A673 (cell line): ENCODE results near the gene TRIM23. TPM values are rescaled to one million over a fixed set of nuclear protein-coding genes. Genes with fewer than 3 reads are reported as not detected.

Source experiments
- BruUV-seq: library from RNA; stranded (reverse); fragments of 400-500 nt; replicated peaks from 2 replicates; lab custom pipeline; 2021; lab: Mats Ljungman, UMichigan
- CTCF ChIA-PET: fragments of 300-600 bp; sonication (Branson Sonifier 250); formaldehyde crosslinking; loops from one replicate; lab custom pipeline; 2022; ENCODE audit warnings: antibody characterized with exemption; lab: Charles Lee
- POLR2A ChIA-PET: fragments of 300-600 bp; sonication (Branson Sonifier 250); formaldehyde crosslinking; loops from one replicate; lab custom pipeline; 2022; ENCODE audit warnings: antibody characterized with exemption; ENCODE audit not compliant: low non-redundant PET; lab: Charles Lee
- DNase-seq: peaks from one replicate; pipeline ENCODE4 v3.0.0-alpha.2; 2015; ENCODE audit warnings: low spot score
- H3K27ac ChIP-seq: fragments of 200-600 bp; sonication (generic); 2 replicates; pipeline ENCODE4 v1.5.1; 2016; ENCODE audit warnings: mixed run types, low read depth, mild to moderate bottlenecking, mixed read lengths, antibody characterized with exemption, low read length; ENCODE audit not compliant: poor library complexity, severe bottlenecking
- H3K27me3 ChIP-seq: fragments of 200-600 bp; sonication (generic); replicated peaks from 2 replicates; pipeline ENCODE4 v1.6.1; 2017; ENCODE audit warnings: mixed run types, low read depth, mild to moderate bottlenecking, mixed read lengths, antibody characterized with exemption, low read length; ENCODE audit not compliant: insufficient read depth, poor library complexity
- H3K36me3 ChIP-seq: fragments of 200-600 bp; sonication (generic); 2 replicates; pipeline ENCODE4 v1.6.1; 2016; ENCODE audit warnings: mixed run types, mild to moderate bottlenecking, mixed read lengths, antibody characterized with exemption, low read length; ENCODE audit not compliant: insufficient read depth, poor library complexity, severe bottlenecking
- H3K4me1 ChIP-seq: fragments of 200-600 bp; sonication (generic); 2 replicates; pipeline ENCODE4 v1.6.1; 2017; ENCODE audit warnings: mixed run types, mild to moderate bottlenecking, mixed read lengths, antibody characterized with exemption, low read length; ENCODE audit not compliant: insufficient read depth, poor library complexity, severe bottlenecking
- H3K4me3 ChIP-seq: fragments of 200-600 bp; sonication (generic); 2 replicates; pipeline ENCODE4 v1.5.1; 2016; ENCODE audit warnings: low read depth, mixed run types, mild to moderate bottlenecking, mixed read lengths, low read length; ENCODE audit not compliant: poor library complexity, severe bottlenecking
- H3K9me3 ChIP-seq: fragments of 200-600 bp; sonication (generic); 2 replicates; pipeline ENCODE4 v1.6.1; 2016; ENCODE audit warnings: mixed run types, low read depth, mild to moderate bottlenecking, mixed read lengths, antibody characterized with exemption, low read length; ENCODE audit not compliant: poor library complexity, severe bottlenecking
- CTCF ChIP-seq: fragments of 300-800, 200-600 bp; sonication (generic); conservative IDR thresholded peaks from 2 replicates; pipeline ENCODE4 v1.5.1; 2017; ENCODE audit warnings: low read depth, mild to moderate bottlenecking, antibody characterized with exemption, low read length, moderate library complexity, mixed read lengths
- EZH2 ChIP-seq: fragments of 200-600 bp; sonication (generic); IDR thresholded peaks from 2 replicates; pipeline ENCODE4 v1.6.1; 2017; ENCODE audit warnings: borderline replicate concordance, low read depth, mild to moderate bottlenecking, mixed read lengths, antibody characterized with exemption, low read length; ENCODE audit not compliant: poor library complexity, severe bottlenecking
- intact Hi-C: fragments of 100-400 bp; cut with micrococcal nuclease; formaldehyde crosslinking; loops from one replicate; pipeline ENCODE4 v1.10.0; 2022; ENCODE audit not compliant: unreplicated experiment
- total RNA-seq: library from RNA; stranded (reverse); gene quantifications from 2 replicates; pipeline ENCODE4 v1.2.3, GENCODE V29; 2021

Gene TRIM23
- total RNA-seq, 1 experiment from 2014 or later = 12.9 TPM

GRCh38 chr5:65577141-65577540, 47.0 kb downstream of the TRIM23 start:
- no peak for DNase-seq
- H3K4me3 ChIP-seq = no peak overlapping the region
- H3K27ac ChIP-seq = no peak overlapping the region
- no TSS peak for BruUV-seq
- peaks cover 15% of the 10 kb centered on the region for H3K36me3 ChIP-seq
- no peak for TF ChIP-seq EZH2
- no peak for TF ChIP-seq CTCF
- H3K27me3 ChIP-seq = no peaks in the 10 kb centered on the region
- no peaks in the 10 kb centered on the region for H3K9me3 ChIP-seq
- intact Hi-C loops = no loop called here
- H3K4me1 ChIP-seq = no peaks in the 10 kb centered on the region
- ChIA-PET POLR2A (no interaction called here), CTCF (no interaction called here)

- POLR2A ChIA-PET = no interaction called here
Observed at GRCh38 chr5:65570598-65571226, 53.4 kb downstream of the TRIM23 start.

GRCh38 chr5:65566505-65566904, 57.6 kb downstream of the TRIM23 start:
- no peaks in the 10 kb centered on the region for H3K27me3 ChIP-seq
- BruUV-seq = no TSS peak
- TF ChIP-seq EZH2 = no peak
- TF ChIP-seq CTCF = no peak
- H3K4me3 ChIP-seq = no peak overlapping the region
- DNase-seq = no peak
- POLR2A ChIA-PET = no interaction called here
- intact Hi-C loops = no loop called here
- H3K36me3 ChIP-seq = no peaks in the 10 kb centered on the region
- CTCF ChIA-PET = no interaction called here
- H3K4me1 ChIP-seq = peaks cover 10% of the 10 kb centered on the region
- no peak overlapping the region for H3K27ac ChIP-seq
- no peaks in the 10 kb centered on the region for H3K9me3 ChIP-seq

More at GRCh38 chr5:65570598-65571226, 53.4 kb downstream of the TRIM23 start:
- no peaks in the 10 kb centered on the region for H3K27me3 ChIP-seq
- H3K4me3 ChIP-seq = no peak overlapping the region
- CTCF ChIA-PET = no interaction called here
- intact Hi-C loops = no loop called here
- H3K4me1 ChIP-seq = no peaks in the 10 kb centered on the region
- no peak for DNase-seq
- H3K9me3 ChIP-seq = no peaks in the 10 kb centered on the region
- H3K27ac ChIP-seq = no peak overlapping the region
- TF ChIP-seq EZH2 = no peak
- H3K36me3 ChIP-seq = no peaks in the 10 kb centered on the region
- BruUV-seq = no TSS peak

- no peaks in the 10 kb centered on the region for H3K27me3 ChIP-seq
- intact Hi-C loops = no loop called here
- peaks cover 14% of the 10 kb centered on the region for H3K36me3 ChIP-seq
- peak overlapping the region; percentile 82 for H3K4me3 ChIP-seq
- BruUV-seq = no TSS peak
- ChIA-PET CTCF (interaction anchor here (0.5 kb wide), 1 partner anchor 10 kb away, joined by 4 read pairs; no protein-coding TSS in a partner anchor), POLR2A (no interaction called here)
- no peaks in the 10 kb centered on the region for H3K9me3 ChIP-seq
- peak; percentile 4 for DNase-seq
- H3K4me1 ChIP-seq = peaks cover 15% of the 10 kb centered on the region
- H3K27ac ChIP-seq = peak overlapping the region; percentile 95
- TF ChIP-seq CTCF = no peak
- TF ChIP-seq EZH2 = no peak
Observed at GRCh38 chr5:65563777-65564176, 60.4 kb downstream of the TRIM23 start.
